H1 (cell line): Measurements from ENCODE around the gene ARHGDIB. TPM values are rescaled to one million over a fixed set of nuclear protein-coding genes. Genes with fewer than 3 reads are reported as not detected.

Experiments
- ATF3 ChIP-seq: IDR thresholded peaks from 2 replicates; pipeline ENCODE4 v1.6.1; 2011; ENCODE audit warnings: low read depth, mild to moderate bottlenecking, low read length; ENCODE audit not compliant: insufficient read depth
- CEBPB ChIP-seq: IDR thresholded peaks from 2 replicates; pipeline ENCODE4 v1.6.1; 2012; ENCODE audit warnings: low read depth, low read length
- CHD7 ChIP-seq: fragments of 300-600 bp; sonication (generic); IDR thresholded peaks from 2 replicates; pipeline ENCODE4 v1.7.1; 2012; ENCODE audit warnings: low read length, moderate library complexity, mild to moderate bottlenecking, inconsistent platforms; ENCODE audit not compliant: insufficient replicate concordance
- NRF1 ChIP-seq: IDR thresholded peaks from 2 replicates; pipeline ENCODE4 v1.6.1; 2011; ENCODE audit warnings: mild to moderate bottlenecking, low read depth, low read length, improper control_type of control experiment
- RFX5 ChIP-seq: IDR thresholded peaks from 2 replicates; pipeline ENCODE4 v1.6.1; 2011; ENCODE audit warnings: low read depth, low read length, improper control_type of control experiment, borderline replicate concordance
- SUZ12 ChIP-seq: fragments of 200-600 bp; sonication (generic); IDR thresholded peaks from 2 replicates; pipeline ENCODE4 v1.6.1; 2012; ENCODE audit warnings: mild to moderate bottlenecking, inconsistent platforms, low read length, moderate library complexity, mixed read lengths
- TAF7 ChIP-seq: optimal IDR thresholded peaks from 2 replicates; pipeline ENCODE3; 2011; ENCODE audit warnings: low read depth, mild to moderate bottlenecking, inconsistent platforms, low read length, moderate library complexity, borderline replicate concordance
- polyA plus RNA-seq, 7 experiments: library from polyadenylated mRNA; depleted of rRNA in 3 of 7; stranded (reverse) in 5 of 7; unstranded in 2 of 7; fragments of >200 nt in 5 of 7; fragments of 200-250 nt in 2 of 7; gene quantifications; 1 replicate in 5 of 7; 2 replicates in 1 of 7; 4 replicates in 1 of 7; pipeline versions ENCODE4 v1.2.1 to v1.2.3, GENCODE V29; 2011 to 2013; ENCODE audit warnings: missing spikeins in 2 of 7, mixed read lengths in 2 of 7
- total RNA-seq: library from RNA; stranded (reverse); fragmentation: NEBNext Ultra II Directional; extraction: Animal tissue kit (Norgen Biotek cat#: 25700); gene quantifications from 2 replicates; pipeline ENCODE4 v1.2.1, GENCODE V29; 2021

The ARHGDIB gene
- total and polyA plus RNA-seq, 2 of the 8 experiments (the other 6 are each of a cell fraction or from before 2014, with no cell fraction given), result 0.82 to 1.3 TPM

- TF ChIP-seq CHD7 (no peak), SUZ12 (no peak), TAF7 (no peak), CEBPB (no peak), ATF3 (no peak), RFX5 (no peak), NRF1 (no peak)
These were observed 57.9 kb downstream of the ARHGDIB start (continued) for GRCh38 chr12:14903386-14904098.
